Mesenchymal stem cell (in vitro differentiated cells and primary cell): ENCODE data around the gene SHC3.

Experiments used
- DNase-seq: peaks from one replicate; pipeline ENCODE4 v3.0.0-alpha.2; 2013
- H2AFZ ChIP-seq: one replicate; pipeline ENCODE4 v1.6.1; 2013; ENCODE audit warnings: low read depth, mild to moderate bottlenecking, control low read depth, inconsistent platforms, low read length, moderate library complexity
- H2AK5ac ChIP-seq: 2 replicates; pipeline ENCODE4 v1.6.1; 2013; ENCODE audit warnings: low read length, moderate library complexity, mild to moderate bottlenecking, inconsistent platforms; ENCODE audit not compliant: severe bottlenecking
- H2BK120ac ChIP-seq: one replicate; pipeline ENCODE4 v1.6.1; 2013; ENCODE audit warnings: low read depth, mild to moderate bottlenecking, inconsistent platforms, low read length, moderate library complexity
- H2BK12ac ChIP-seq, 2 experiments: one replicate each; pipeline ENCODE4 v1.6.1; 2013; ENCODE audit warnings: inconsistent platforms in 2 of 2, low read length in 2 of 2, mild to moderate bottlenecking in 2 of 2, moderate library complexity in 2 of 2, control low read depth in 1 of 2
- H2BK15ac ChIP-seq: one replicate; pipeline ENCODE4 v1.6.1; 2013; ENCODE audit warnings: mild to moderate bottlenecking, low read depth, inconsistent platforms; ENCODE audit not compliant: poor library complexity, severe bottlenecking
- H2BK5ac ChIP-seq: 2 replicates; pipeline ENCODE4 v1.6.1; 2013; ENCODE audit warnings: low read depth, mild to moderate bottlenecking, low read length, control low read depth, inconsistent platforms; ENCODE audit not compliant: poor library complexity, severe bottlenecking
- H3K14ac ChIP-seq, 2 experiments: one replicate each; pipeline ENCODE4 v1.6.1; 2013; ENCODE audit warnings: inconsistent platforms in 2 of 2, low read length in 2 of 2, control low read depth in 1 of 2, mild to moderate bottlenecking in 1 of 2, moderate library complexity in 1 of 2
- H3K18ac ChIP-seq, 2 experiments: one replicate each; pipeline ENCODE4 v1.6.1; 2013; ENCODE audit warnings: inconsistent platforms in 2 of 2, low read length in 2 of 2, control low read depth in 1 of 2, low read depth in 1 of 2, mild to moderate bottlenecking in 1 of 2
- H3K23ac ChIP-seq, 2 experiments: one replicate each; pipeline ENCODE4 v1.6.1; 2013; ENCODE audit warnings: inconsistent platforms in 2 of 2, low read length in 2 of 2, mild to moderate bottlenecking in 2 of 2, moderate library complexity in 2 of 2, control low read depth in 1 of 2
- H3K27ac ChIP-seq: 2 replicates; pipeline ENCODE4 v1.5.1; 2013; ENCODE audit warnings: mild to moderate bottlenecking, moderate library complexity, low read length, control low read depth, inconsistent platforms; ENCODE audit not compliant: poor library complexity, severe bottlenecking
- H3K27me3 ChIP-seq, 2 experiments: 2 replicates each; pipeline versions ENCODE4 v1.6.1 to v1.7.0; 2013; ENCODE audit warnings: low read length in 2 of 2, mild to moderate bottlenecking in 2 of 2, moderate library complexity in 2 of 2, control low read depth in 1 of 2, inconsistent platforms in 1 of 2; ENCODE audit not compliant: control insufficient read depth in 1 of 2, insufficient read depth in 1 of 2
- H3K36me3 ChIP-seq, 2 experiments: 2 replicates each; pipeline versions ENCODE4 v1.6.1 to v1.7.0; 2013; ENCODE audit warnings: low read length in 2 of 2, control low read depth in 1 of 2, inconsistent platforms in 1 of 2, low read depth in 1 of 2, mild to moderate bottlenecking in 1 of 2; ENCODE audit not compliant: insufficient read depth in 2 of 2, control insufficient read depth in 1 of 2
- H3K4ac ChIP-seq, 2 experiments: one replicate each; pipeline ENCODE4 v1.6.1; 2013; ENCODE audit warnings: inconsistent platforms in 2 of 2, low read length in 2 of 2, mild to moderate bottlenecking in 2 of 2, moderate library complexity in 2 of 2, control low read depth in 1 of 2, low read depth in 1 of 2
- H3K4me1 ChIP-seq: 2 replicates; pipeline ENCODE4 v1.6.1; 2013; ENCODE audit warnings: low read depth, low read length, control low read depth; ENCODE audit not compliant: control insufficient read depth, insufficient read depth
- H3K4me2 ChIP-seq: 2 replicates; pipeline ENCODE4 v1.6.1; 2013; ENCODE audit warnings: low read length, mild to moderate bottlenecking, inconsistent platforms; ENCODE audit not compliant: poor library complexity, severe bottlenecking
- H3K4me3 ChIP-seq, 2 experiments: 2 replicates each; pipeline versions ENCODE4 v1.5.1 to v1.7.0; 2013; ENCODE audit warnings: low read length in 2 of 2, mild to moderate bottlenecking in 2 of 2, control low read depth in 1 of 2, low read depth in 1 of 2; ENCODE audit not compliant: insufficient read depth in 1 of 2
- H3K79me1 ChIP-seq: replicated peaks from 2 replicates; pipeline ENCODE4 v1.6.1; 2013; ENCODE audit warnings: mild to moderate bottlenecking, control low read depth, low read length, inconsistent platforms; ENCODE audit not compliant: poor library complexity, severe bottlenecking
- H3K9ac ChIP-seq: 2 replicates; pipeline ENCODE4 v1.7.0; 2013; ENCODE audit warnings: mild to moderate bottlenecking, low read length, moderate library complexity
- H3K9me3 ChIP-seq: 2 replicates; pipeline ENCODE4 v1.7.0; 2013; ENCODE audit warnings: mild to moderate bottlenecking, low read length; ENCODE audit not compliant: control insufficient read depth
- H4K8ac ChIP-seq: one replicate; pipeline ENCODE4 v1.6.1; 2013; ENCODE audit warnings: inconsistent platforms, mild to moderate bottlenecking, low read length, moderate library complexity
- H4K91ac ChIP-seq: one replicate; pipeline ENCODE4 v1.6.1; 2013; ENCODE audit warnings: mild to moderate bottlenecking, low read length, inconsistent platforms
- WGBS: methylation state at CpG from one replicate; pipeline ENCODE4 v1.1.7; 2013; ENCODE audit warnings: mixed read lengths; 5-methylcytosine and 5-hydroxymethylcytosine counted together

Gene SHC3

GRCh38 chr9:89039104-89039465 is 139.5 kb downstream of the SHC3 start:
- Histone ChIP-seq H2BK15ac (no peak overlapping the region), H3K9me3 (no peaks in the 10 kb centered on the region), H2BK12ac (no peak overlapping the region), H4K8ac (no peak overlapping the region), H2AK5ac (no peak overlapping the region), H3K4me3 (peak overlapping the region in 1 of 2 experiments; percentile 43), H3K4me2 (no peak overlapping the region), H3K79me1 (no peaks in the 10 kb centered on the region), H3K9ac (peak overlapping the region; percentile 78), H3K23ac (no peak overlapping the region), H4K91ac (no peak overlapping the region), H3K36me3 (peaks cover 0 to 5% of the 10 kb centered on the region in 2 experiments), H3K27me3 (no peaks in the 10 kb centered on the region), H3K4ac (no peak overlapping the region), H2AFZ (no peak overlapping the region), H3K27ac (no peak overlapping the region), H2BK5ac (no peak overlapping the region), H3K4me1 (no peaks in the 10 kb centered on the region), H3K14ac (no peak overlapping the region), H3K18ac (no peak overlapping the region), H2BK120ac (no peak overlapping the region)
- DNase-seq: no peak
- WGBS: 100% methylated on average over 4 of the region's 4 CpGs

DNA sequence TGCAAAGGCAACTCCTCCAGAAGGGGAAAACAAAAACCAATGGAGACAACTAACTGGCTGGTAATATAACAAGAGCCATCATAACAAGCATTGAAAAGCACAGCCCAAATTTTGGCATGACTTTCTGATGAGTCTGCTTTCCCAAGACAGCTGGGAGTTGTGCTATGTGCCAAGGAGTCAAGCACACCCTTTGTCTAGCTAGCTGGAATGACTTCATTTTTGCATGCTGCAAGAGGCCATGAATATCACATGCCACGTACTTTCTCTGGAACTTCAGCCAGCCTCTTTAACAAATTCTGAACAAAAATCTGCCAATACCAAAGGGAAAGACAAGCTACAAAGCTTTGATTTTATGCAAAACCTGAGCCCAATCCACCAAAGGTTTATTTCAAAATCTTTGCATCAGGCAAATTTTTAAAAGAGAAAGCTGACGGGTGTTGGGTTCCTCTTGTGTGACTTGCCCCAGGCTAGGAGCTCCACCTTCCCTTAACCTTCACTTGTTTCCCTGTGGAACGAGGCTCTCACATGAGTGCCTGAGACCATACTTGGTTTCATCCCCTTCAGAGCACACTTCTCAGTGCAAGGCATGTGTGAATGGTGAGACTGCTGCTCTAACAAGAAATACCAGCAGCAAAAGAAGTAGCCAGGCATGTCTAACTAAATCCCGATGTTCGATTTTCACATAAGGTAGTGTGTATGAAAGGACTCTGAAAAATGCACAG is 140.1 kb downstream of the SHC3 start:
- H2BK12ac ChIP-seq: no peak overlapping the region
- 88% methylated on average over 4 of the region's 5 CpGs for WGBS
- H3K18ac ChIP-seq: no peak overlapping the region

GRCh38 chr9:89037891-89038290 is 140.7 kb downstream of the SHC3 start:
- Histone ChIP-seq H3K4ac (no peak overlapping the region), H2BK120ac (no peak overlapping the region), H3K18ac (peak overlapping the region in 1 of 2 experiments; percentile 64), H2BK12ac (no peak overlapping the region), H3K27ac (no peak overlapping the region), H2BK15ac (no peak overlapping the region), H3K27me3 (no peaks in the 10 kb centered on the region), H3K79me1 (no peaks in the 10 kb centered on the region), H4K8ac (no peak overlapping the region), H3K4me1 (no peaks in the 10 kb centered on the region), H2BK5ac (no peak overlapping the region), H3K4me3 (peak overlapping the region in 1 of 2 experiments; percentile 14), H3K9ac (no peak overlapping the region), H2AK5ac (no peak overlapping the region), H3K23ac (no peak overlapping the region), H3K14ac (no peak overlapping the region), H3K9me3 (no peaks in the 10 kb centered on the region), H3K4me2 (no peak overlapping the region), H4K91ac (no peak overlapping the region), H3K36me3 (peaks cover 5% of the 10 kb centered on the region in 2 experiments), H2AFZ (peak overlapping the region; percentile 19)
- WGBS: 95% methylated on average over 8 of the region's 9 CpGs
- no peak for DNase-seq

More for the DNA sequence above, 140.1 kb downstream of the SHC3 start:
- peak overlapping the region in 1 of 2 experiments; percentile 43 for H3K4me3 ChIP-seq
- H3K36me3 ChIP-seq: peaks cover 3 to 5% of the 10 kb centered on the region in 2 experiments
- no peak overlapping the region for H2AFZ ChIP-seq
- H3K4ac ChIP-seq: no peak overlapping the region
- no peak overlapping the region for H4K8ac ChIP-seq
- H3K4me2 ChIP-seq: no peak overlapping the region
- no peak overlapping the region for H3K23ac ChIP-seq
- no peaks in the 10 kb centered on the region for H3K79me1 ChIP-seq
- H4K91ac ChIP-seq: no peak overlapping the region
- no peak overlapping the region for H2BK15ac ChIP-seq
- no peaks in the 10 kb centered on the region for H3K27me3 ChIP-seq
- H3K9me3 ChIP-seq: no peaks in the 10 kb centered on the region
- H3K27ac ChIP-seq: no peak overlapping the region
- H3K9ac ChIP-seq: peak overlapping the region; percentile 78
- H2AK5ac ChIP-seq: no peak overlapping the region
- peak; percentile 16 for DNase-seq
- H2BK5ac ChIP-seq: no peak overlapping the region
- no peak overlapping the region for H3K14ac ChIP-seq
- H3K4me1 ChIP-seq: no peaks in the 10 kb centered on the region
- H2BK120ac ChIP-seq: no peak overlapping the region

GRCh38 chr9:89037346-89037745 is 141.3 kb downstream of the SHC3 start:
- Histone ChIP-seq H4K91ac (no peak overlapping the region), H3K23ac (no peak overlapping the region), H3K4me1 (no peaks in the 10 kb centered on the region), H2AK5ac (no peak overlapping the region), H3K9me3 (no peaks in the 10 kb centered on the region), H2BK15ac (no peak overlapping the region), H3K27me3 (no peaks in the 10 kb centered on the region), H4K8ac (no peak overlapping the region), H3K4me2 (no peak overlapping the region), H3K4me3 (no peak overlapping the region), H2BK12ac (no peak overlapping the region), H2BK5ac (no peak overlapping the region), H3K79me1 (no peaks in the 10 kb centered on the region), H3K9ac (no peak overlapping the region), H3K36me3 (peaks cover 5% of the 10 kb centered on the region in 2 experiments), H2AFZ (no peak overlapping the region), H3K27ac (no peak overlapping the region), H3K4ac (no peak overlapping the region), H3K14ac (no peak overlapping the region), H2BK120ac (no peak overlapping the region), H3K18ac (no peak overlapping the region)
- WGBS: 94% methylated on average over 2 of the region's 4 CpGs
- DNase-seq: no peak
